SK-N-SH (cell line): Measurements from ENCODE around the gene TTC22. TPM values are rescaled to one million over a fixed set of nuclear protein-coding genes. Genes with fewer than 3 reads are reported as not detected.

Experiments used
- CTCF ChIA-PET: fragments of 300-600, 350-600 bp; formaldehyde crosslinking; extraction: SDS; loops from one replicate; lab custom pipeline; 2021; lab: Yijun Ruan, JAX
- POLR2A ChIA-PET: fragments of 350-600 bp; sonication (Branson Sonifier 250); formaldehyde crosslinking; extraction: SDS; loops from one replicate; lab custom pipeline; 2020; ENCODE audit warnings: antibody characterized with exemption, inconsistent platforms; lab: Yijun Ruan, JAX
- DNase-seq: peaks from one replicate; pipeline ENCODE4 v3.0.0; 2012
- H2AFZ ChIP-seq: fragments of 200-600 bp; sonication (generic); 2 replicates; pipeline ENCODE4 v1.8.1; 2016; ENCODE audit warnings: antibody characterized with exemption, mild to moderate bottlenecking, low read depth
- H3F3A ChIP-seq: fragments of 200-600 bp; sonication (generic); replicated peaks from 2 replicates; pipeline ENCODE3; 2016; ENCODE audit warnings: antibody characterized with exemption, mild to moderate bottlenecking; ENCODE audit not compliant: insufficient read depth
- H3K27ac ChIP-seq, 2 experiments: fragments of 200-500 bp in 1 of 2; fragments of 200-600 bp in 1 of 2; sonication (Bioruptor generic) in 1 of 2; sonication (generic), shearing (Covaris generic) in 1 of 2; 2 replicates each; pipeline versions ENCODE4 v1.5.1 to v1.6.1; 2014 to 2016; ENCODE audit warnings: low read depth in 2 of 2, inconsistent platforms in 1 of 2, low read length in 1 of 2, mild to moderate bottlenecking in 1 of 2, mixed read lengths in 1 of 2
- H3K27me3 ChIP-seq: fragments of 200-600 bp; sonication (generic), shearing (Covaris generic); 2 replicates; pipeline ENCODE4 v1.6.1; 2016; ENCODE audit warnings: mixed run types; ENCODE audit not compliant: insufficient read depth
- H3K36me3 ChIP-seq, 2 experiments: fragments of 200-500 bp in 1 of 2; fragments of 200-600 bp in 1 of 2; sonication (Bioruptor generic) in 1 of 2; sonication (generic) in 1 of 2; replicated peaks in 1 of 2; 2 replicates each; pipeline versions ENCODE3 to v1.5.1; 2014 to 2016; ENCODE audit warnings: low read length in 1 of 2, mild to moderate bottlenecking in 1 of 2; ENCODE audit not compliant: insufficient read depth in 2 of 2, control insufficient read depth in 1 of 2
- H3K4me1 ChIP-seq, 2 experiments: fragments of 200-500 bp in 1 of 2; fragments of 200-600 bp in 1 of 2; sonication (Bioruptor generic) in 1 of 2; sonication (generic), shearing (Covaris generic) in 1 of 2; 2 replicates each; pipeline versions ENCODE4 v1.5.1 to v1.6.1; 2014 to 2016; ENCODE audit warnings: low read depth in 1 of 2, low read length in 1 of 2, mixed run types in 1 of 2; ENCODE audit not compliant: insufficient read depth in 2 of 2, control insufficient read depth in 1 of 2
- H3K4me2 ChIP-seq: fragments of 200-600 bp; sonication (generic), shearing (Covaris generic); 2 replicates; pipeline ENCODE4 v1.6.1; 2017; ENCODE audit warnings: mixed run types
- H3K4me3 ChIP-seq, 2 experiments: fragments of 200-500 bp in 1 of 2; fragments of 200-600 bp in 1 of 2; sonication (Bioruptor generic) in 1 of 2; sonication (generic), shearing (Covaris generic) in 1 of 2; 2 replicates each; pipeline versions ENCODE4 v1.5.1 to v1.8.1; 2014 to 2016; ENCODE audit warnings: low read depth in 2 of 2, inconsistent platforms in 1 of 2, low read length in 1 of 2, mild to moderate bottlenecking in 1 of 2, mixed read lengths in 1 of 2, moderate library complexity in 1 of 2
- H3K79me2 ChIP-seq: fragments of 200-600 bp; sonication (generic); 2 replicates; pipeline ENCODE4 v1.8.1; 2017; ENCODE audit warnings: mild to moderate bottlenecking; ENCODE audit not compliant: insufficient read depth
- H3K9ac ChIP-seq: fragments of 200-600 bp; sonication (generic); 2 replicates; pipeline ENCODE4 v1.6.1; 2017; ENCODE audit warnings: mixed run types
- H3K9me2 ChIP-seq: fragments of 200-600 bp; sonication (generic); 2 replicates; pipeline ENCODE4 v1.6.1; 2017; ENCODE audit warnings: mixed run types
- H3K9me3 ChIP-seq: fragments of 200-600 bp; sonication (generic); 2 replicates; pipeline ENCODE4 v1.6.1; 2017; ENCODE audit warnings: mixed run types, mild to moderate bottlenecking, moderate library complexity
- H4K20me1 ChIP-seq: fragments of 200-600 bp; sonication (generic); 2 replicates; pipeline ENCODE4 v1.6.1; 2017; ENCODE audit warnings: mild to moderate bottlenecking, mixed run types; ENCODE audit not compliant: insufficient read depth
- CHD2 ChIP-seq: fragments of 150-350 bp; IDR thresholded peaks from 2 replicates; pipeline ENCODE4 v1.6.1; 2018; ENCODE audit warnings: low read length; ENCODE audit not compliant: partially characterized antibody
- CTCF ChIP-seq: fragments of 200-600 bp; sonication (generic); IDR thresholded peaks from 2 replicates; pipeline ENCODE4 v1.6.1; 2017; ENCODE audit warnings: antibody characterized with exemption, mild to moderate bottlenecking, moderate library complexity
- ELF1 ChIP-seq: IDR thresholded peaks from 2 replicates; pipeline ENCODE4 v1.4.0; 2012
- EP300 ChIP-seq, 2 experiments: IDR thresholded peaks; 2 replicates each; pipeline versions ENCODE4 v1.4.0 to v1.6.1; 2012; ENCODE audit warnings: borderline replicate concordance in 1 of 2, low read depth in 1 of 2, low read length in 1 of 2
- EZH2phosphoT487 ChIP-seq: fragments of 200-600 bp; sonication (generic); IDR thresholded peaks from 2 replicates; pipeline ENCODE4 v1.6.1; 2017; ENCODE audit warnings: low read depth, mixed run types, mild to moderate bottlenecking, antibody characterized with exemption, moderate library complexity, borderline replicate concordance
- FOSL2 ChIP-seq: IDR thresholded peaks from 2 replicates; pipeline ENCODE4 v1.4.0; 2012; ENCODE audit warnings: low read depth, mild to moderate bottlenecking, moderate library complexity, borderline replicate concordance
- FOXM1 ChIP-seq: IDR thresholded peaks from 2 replicates; pipeline ENCODE4 v1.4.0; 2012; ENCODE audit warnings: low read depth, mild to moderate bottlenecking
- GABPA ChIP-seq: IDR thresholded peaks from 2 replicates; pipeline ENCODE4 v1.4.0; 2012; ENCODE audit warnings: low read depth, mild to moderate bottlenecking
- IRF3 ChIP-seq: fragments of 150-350 bp; IDR thresholded peaks from 2 replicates; pipeline ENCODE4 v1.6.1; 2016; ENCODE audit warnings: mild to moderate bottlenecking, low read depth, low read length
- MEF2A ChIP-seq: IDR thresholded peaks from 2 replicates; pipeline ENCODE4 v1.4.0; 2012; ENCODE audit warnings: low read depth, borderline replicate concordance
- MXI1 ChIP-seq: IDR thresholded peaks from 2 replicates; pipeline ENCODE4 v1.6.1; 2012; ENCODE audit warnings: mild to moderate bottlenecking, low read depth, low read length, improper control_type of control experiment
- NRF1 ChIP-seq: IDR thresholded peaks from 2 replicates; pipeline ENCODE4 v1.6.1; 2012; ENCODE audit warnings: low read depth, mild to moderate bottlenecking, low read length
- POLR2AphosphoS5 ChIP-seq: IDR thresholded peaks from 2 replicates; pipeline ENCODE4 v1.6.1; 2012; ENCODE audit warnings: low read depth, low read length
- RCOR1 ChIP-seq: fragments of 150-350 bp; IDR thresholded peaks from 2 replicates; pipeline ENCODE4 v1.6.1; 2017; ENCODE audit warnings: antibody characterized with exemption, low read length
- RFX5 ChIP-seq: IDR thresholded peaks from 2 replicates; pipeline ENCODE4 v1.6.1; 2012; ENCODE audit warnings: mild to moderate bottlenecking, improper control_type of control experiment, low read length
- RXRA ChIP-seq: IDR thresholded peaks from 2 replicates; pipeline ENCODE4 v1.4.0; 2012; ENCODE audit warnings: low read depth, mild to moderate bottlenecking, borderline replicate concordance
- SMC3 ChIP-seq: IDR thresholded peaks from 2 replicates; pipeline ENCODE4 v1.6.1; 2012; ENCODE audit warnings: low read depth, low read length, improper control_type of control experiment
- TAF1 ChIP-seq: IDR thresholded peaks from 2 replicates; pipeline ENCODE4 v1.6.1; 2012; ENCODE audit warnings: low read depth, mild to moderate bottlenecking, low read length, moderate library complexity, borderline replicate concordance
- TCF12 ChIP-seq: IDR thresholded peaks from 2 replicates; pipeline ENCODE4 v1.4.0; 2012
- WGBS: methylation state at CpG from one replicate; pipeline ENCODE4 v1.1.6; 2017; ENCODE audit warnings: low lambda C conversion rate; 5-methylcytosine and 5-hydroxymethylcytosine counted together
- polyA plus RNA-seq, 3 experiments: library from polyadenylated mRNA; depleted of rRNA; stranded (reverse); fragments of >200 nt; gene quantifications; 2 replicates each; pipeline ENCODE4 v1.2.3, GENCODE V29; 2012

Gene TTC22
- polyA plus RNA-seq, 1 of the 3 experiments (the other 2 are of a cell fraction) = not detected

GRCh38 chr1:54795841-54796468 lies 5.2 kb downstream of the TTC22 start:
- Histone ChIP-seq H3K4me1 (peaks cover 5 to 21% of the 10 kb centered on the region in 2 experiments; a peak in 2 of 4 replicates), H3K4me3 (no peak overlapping the region), H3F3A (no peaks in the 10 kb centered on the region), H3K9me2 (no peaks in the 10 kb centered on the region), H3K4me2 (no peak overlapping the region), H4K20me1 (no peaks in the 10 kb centered on the region), H3K9ac (no peak overlapping the region), H2AFZ (no peak overlapping the region), H3K36me3 (no peaks in the 10 kb centered on the region)
- ChIA-PET POLR2A (no interaction called here), CTCF (interaction anchor here (0.7 to 2.1 kb wide), 6 partner anchors 8 to 306 kb away, joined by 3 to 9 read pairs (median 4); no protein-coding TSS in a partner anchor)
- no peak for DNase-seq
- TF ChIP-seq ELF1 = no peak
- TF ChIP-seq RXRA = no peak
- no peak for TF ChIP-seq RFX5
- TF ChIP-seq IRF3 = no peak
- no peak for TF ChIP-seq TCF12
- no peak for TF ChIP-seq TAF1
- TF ChIP-seq GABPA = no peak
- TF ChIP-seq EZH2phosphoT487 = no peak
- TF ChIP-seq SMC3 = no peak
- no peak for TF ChIP-seq CTCF
- no peak for TF ChIP-seq MXI1
- no peak for TF ChIP-seq FOSL2
- no peak for TF ChIP-seq FOXM1
- no peak for TF ChIP-seq POLR2AphosphoS5
- no peak for TF ChIP-seq CHD2
- TF ChIP-seq RCOR1 = no peak
- TF ChIP-seq EP300 (IDR thresholded peaks at IDR 0.05; ENCODE audit: borderline replicate concordance in 1 of 2, low read depth in 1 of 2, low read length in 1 of 2) = no peak
- TF ChIP-seq NRF1 = no peak
- TF ChIP-seq MEF2A = no peak
- TF ChIP-seq, all 33 proteins: peak for 0
- no peak overlapping the region for H3K27ac ChIP-seq
- H3K9me3 ChIP-seq = no peaks in the 10 kb centered on the region
- no peaks in the 10 kb centered on the region for H3K27me3 ChIP-seq
- 84% methylated on average over 16 of the region's 18 CpGs for WGBS
- H3K79me2 ChIP-seq = no peaks in the 10 kb centered on the region
